COR-L47 (cell line): Measurements from ENCODE around the gene XPR1.

Source experiments
- DNase-seq: peaks from one replicate; lab custom pipeline; 2025; lab: John Stamatoyannopoulos, UW

XPR1 gene

DNA sequence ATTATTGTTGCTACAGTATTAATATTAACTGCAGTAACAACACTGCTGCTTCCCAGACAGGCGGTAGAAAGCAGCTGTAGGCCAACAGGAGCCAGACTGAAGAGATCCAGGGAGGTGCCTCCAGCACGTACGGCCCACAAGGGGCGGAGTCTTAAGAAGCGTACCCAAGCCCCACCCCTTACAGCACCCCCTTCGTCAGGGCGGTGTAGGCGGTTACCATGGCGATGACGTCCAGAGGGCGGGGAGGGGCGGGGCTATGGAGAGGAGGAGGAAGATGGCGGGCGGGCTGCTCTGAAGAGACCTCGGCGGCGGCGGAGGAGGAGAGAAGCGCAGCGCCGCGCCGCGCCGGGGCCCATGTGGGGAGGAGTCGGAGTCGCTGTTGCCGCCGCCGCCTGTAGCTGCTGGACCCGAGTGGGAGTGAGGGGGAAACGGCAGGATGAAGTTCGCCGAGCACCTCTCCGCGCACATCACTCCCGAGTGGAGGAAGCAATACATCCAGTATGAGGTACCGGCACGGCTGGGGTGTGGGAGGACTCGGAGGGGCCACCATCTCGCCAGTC, at the start of gene XPR1:
Gene XPR1, plus strand, starts transcription at position 257 of the 560 bp plus-strand sequence. Its CDS starts 180 bp downstream, at position 437.
- DNase-seq: peak; percentile 99

DNA sequence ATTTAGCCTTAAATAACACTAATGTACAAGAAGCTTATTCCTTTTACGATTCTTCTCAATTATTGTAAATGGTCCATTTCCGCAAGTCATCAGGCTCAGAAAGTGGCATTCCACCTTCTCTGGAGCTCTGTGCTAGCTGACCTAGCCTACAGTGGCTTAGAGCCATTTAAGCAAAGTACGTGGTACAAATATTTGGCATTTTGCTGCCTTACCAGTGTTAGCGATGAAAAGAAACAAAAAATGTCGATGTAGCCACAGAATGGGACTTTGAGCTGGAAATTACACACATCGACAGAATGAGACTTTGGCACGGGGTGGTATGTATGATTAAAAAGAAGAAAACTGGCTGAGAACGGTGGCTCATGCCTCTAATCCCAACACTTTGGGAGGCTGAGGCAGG, 47.0 kb upstream of the XPR1 start:
- no peak for DNase-seq

DNA sequence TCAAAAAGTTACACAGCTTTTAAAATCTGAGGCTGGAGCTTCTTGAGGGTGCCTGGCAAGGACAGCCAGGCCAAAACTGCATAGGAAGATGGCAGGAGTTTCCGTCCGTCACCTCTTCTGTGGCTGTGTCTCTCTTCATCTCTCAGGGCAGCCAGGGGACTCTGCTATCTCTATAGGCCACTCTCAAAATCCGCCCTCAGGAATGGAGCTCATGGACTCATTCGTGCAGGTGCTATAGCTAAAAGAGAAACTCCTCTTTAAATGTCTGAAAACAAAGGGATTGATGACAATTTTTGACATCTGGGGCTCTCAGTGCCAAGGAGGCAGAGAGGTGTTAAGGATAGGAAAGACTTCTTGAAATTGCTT, 45.8 kb upstream of the XPR1 start:
- no peak for DNase-seq

DNA sequence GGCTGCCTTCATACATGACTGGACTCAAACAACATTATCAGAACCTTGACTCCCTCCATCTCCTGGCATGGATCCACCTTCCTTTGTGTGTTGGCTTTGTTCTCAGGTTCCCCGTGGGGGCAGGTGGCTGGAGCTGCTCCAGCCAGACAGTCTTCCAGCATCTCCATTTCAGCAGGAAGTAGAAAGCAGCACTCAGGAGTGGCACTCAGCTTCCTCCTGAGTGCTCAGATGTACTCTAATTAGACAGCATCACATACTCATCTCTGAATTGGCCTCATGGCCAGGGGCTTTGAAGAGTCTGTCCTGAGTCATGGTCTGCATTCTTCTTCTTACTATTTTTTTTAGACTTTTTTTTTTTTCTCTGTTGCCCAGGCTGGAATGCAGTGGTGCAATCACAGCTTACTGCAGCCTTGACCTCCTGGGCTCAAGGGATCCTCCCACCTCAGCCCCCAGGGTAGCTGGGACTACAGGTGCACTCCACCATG, 45.1 kb upstream of the XPR1 start:
- peak; percentile 95 for DNase-seq

DNA sequence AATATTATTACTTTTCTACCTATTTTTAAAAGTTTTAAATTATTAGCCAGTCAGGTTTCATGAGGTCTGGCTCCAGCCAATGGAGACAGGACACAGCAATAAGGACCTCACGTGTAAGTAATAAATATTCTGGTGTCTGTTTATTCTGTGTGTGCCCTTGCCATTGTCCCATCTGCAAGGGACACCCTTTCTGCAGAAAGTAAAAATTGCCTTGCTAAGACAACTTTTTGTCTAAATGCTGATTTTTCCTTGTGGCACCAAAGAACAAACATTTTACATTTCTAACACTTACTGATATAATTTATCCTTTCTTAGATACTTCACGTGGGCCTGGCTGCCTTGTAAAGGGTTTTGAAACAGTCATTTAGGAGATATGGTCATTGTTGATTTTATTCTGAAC, 43.7 kb upstream of the XPR1 start:
- no peak for DNase-seq

DNA sequence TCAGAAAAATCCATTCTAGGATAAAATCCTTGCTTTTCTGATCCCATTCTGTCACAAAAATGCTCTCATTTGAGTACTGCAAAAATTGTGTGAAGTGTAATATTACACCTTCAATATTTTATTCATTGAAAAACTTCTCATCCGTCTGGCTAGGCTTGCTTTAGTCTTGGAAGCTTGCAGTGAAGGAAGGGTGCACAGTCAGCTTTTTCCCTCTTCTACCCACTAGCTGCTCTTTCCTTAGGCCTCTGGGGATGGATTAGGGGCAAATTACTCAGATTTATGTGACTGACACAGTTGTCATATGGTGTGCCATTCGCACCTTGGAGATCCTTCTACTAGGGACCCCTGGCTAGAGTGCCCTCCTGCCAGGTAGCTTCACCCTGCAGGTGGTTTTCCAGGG, 40.9 kb upstream of the XPR1 start:
- no peak for DNase-seq

DNA sequence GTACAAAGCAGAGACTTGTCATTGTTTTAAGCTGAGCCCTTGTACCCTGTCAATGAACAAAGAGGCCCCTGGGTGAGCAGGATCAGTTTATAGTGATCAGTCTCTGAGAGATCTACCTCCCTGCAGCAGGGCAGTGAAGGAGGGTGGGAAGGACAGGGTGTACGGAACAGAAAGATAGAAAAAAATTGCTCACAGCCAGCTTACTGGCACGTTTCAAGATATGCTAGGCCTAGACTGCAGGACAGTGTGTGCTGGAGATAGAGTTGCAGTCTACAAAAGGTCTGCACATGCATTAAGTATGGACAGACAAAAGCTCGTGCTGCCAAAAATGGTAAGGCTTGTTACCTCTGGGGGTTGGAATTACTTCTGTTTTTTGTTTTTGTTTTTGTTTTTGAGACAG, 38.4 kb upstream of the XPR1 start:
- DNase-seq: no peak

DNA sequence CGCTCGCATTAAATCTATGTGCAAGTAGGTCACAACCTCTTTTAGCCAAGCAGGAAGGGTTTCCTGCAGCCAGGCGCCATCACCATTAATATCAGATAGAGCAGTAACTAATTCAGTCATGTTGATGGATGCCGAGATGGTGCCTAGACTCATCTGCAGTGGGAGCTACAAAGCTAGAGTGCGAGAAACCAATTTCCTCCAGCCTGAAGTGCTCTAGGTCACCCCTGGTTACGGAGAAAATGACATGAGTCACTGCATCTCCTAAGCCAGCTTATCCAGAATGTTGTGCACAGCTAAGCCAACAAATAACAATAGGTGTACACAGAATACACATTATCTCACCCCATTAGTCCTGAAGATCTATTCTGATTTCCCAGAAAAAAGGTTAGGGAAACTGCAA, 37.1 kb upstream of the XPR1 start:
- DNase-seq: no peak

DNA sequence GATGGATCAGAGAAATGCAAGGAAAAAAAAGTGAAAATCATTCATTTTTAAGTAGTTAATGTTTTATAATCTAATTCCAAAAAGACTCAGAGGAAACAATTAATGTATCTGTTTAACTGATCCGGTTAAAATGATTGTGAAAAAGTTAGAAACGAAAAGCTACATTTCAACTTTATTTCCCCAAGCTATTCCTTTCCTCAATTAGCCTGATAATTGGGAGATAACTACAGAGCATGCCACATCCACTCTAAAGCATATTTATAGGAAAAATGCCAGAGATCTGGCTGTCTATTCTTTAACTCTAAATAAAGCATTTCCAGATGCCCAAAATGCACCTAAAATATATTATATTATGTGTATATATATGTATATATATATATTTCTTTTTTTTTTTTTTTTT, 35.9 kb upstream of the XPR1 start:
- DNase-seq: no peak

DNA sequence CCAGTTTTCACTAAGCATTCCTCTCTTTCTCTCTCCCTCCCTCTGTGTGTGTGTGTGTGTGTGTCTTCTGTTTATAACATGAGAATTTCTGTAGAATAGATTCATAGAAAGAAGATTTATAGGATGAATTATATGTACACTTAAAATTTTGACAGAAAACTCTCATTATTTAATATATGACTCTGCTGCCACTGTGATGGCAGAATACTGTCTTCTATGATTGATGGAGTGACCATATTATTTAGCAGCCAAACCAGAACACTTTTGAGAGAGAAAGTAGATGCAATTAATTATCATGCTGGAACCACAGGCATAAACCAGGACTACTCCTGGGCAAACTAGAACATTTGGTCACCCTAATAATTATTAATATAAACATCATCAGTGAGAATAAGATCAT, 34.3 kb upstream of the XPR1 start:
- DNase-seq: no peak

DNA sequence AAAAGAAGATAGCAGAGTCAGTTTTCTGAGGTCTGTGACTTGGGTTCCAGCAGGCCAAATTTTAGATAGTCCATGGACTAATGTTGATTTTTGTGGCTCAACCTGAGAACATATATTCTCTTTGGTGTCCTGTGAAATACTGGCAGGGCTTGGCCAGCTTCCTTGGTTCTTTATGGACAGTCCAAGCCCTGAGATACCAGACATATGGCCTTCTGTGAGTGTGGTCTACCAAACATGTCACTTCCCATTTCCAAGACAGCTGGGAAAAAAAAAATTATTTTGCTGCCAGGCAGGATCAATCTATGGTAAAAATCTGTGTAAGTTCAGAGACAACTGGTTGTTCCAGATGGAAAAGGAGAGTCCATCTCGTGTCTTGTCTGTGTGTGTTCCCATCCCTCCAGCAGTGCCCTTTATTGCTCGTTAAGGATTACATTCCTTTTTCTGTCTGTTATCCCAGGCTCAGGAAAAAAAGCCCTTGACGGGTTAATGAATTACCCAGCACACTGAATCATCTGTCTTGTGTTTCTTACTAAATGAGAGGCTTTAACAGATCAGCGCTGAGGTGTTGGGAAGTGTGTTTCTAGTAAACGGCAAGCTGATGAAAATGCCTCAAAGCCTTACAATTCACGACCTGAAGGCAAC, 33.4 kb upstream of the XPR1 start:
- no peak for DNase-seq

DNA sequence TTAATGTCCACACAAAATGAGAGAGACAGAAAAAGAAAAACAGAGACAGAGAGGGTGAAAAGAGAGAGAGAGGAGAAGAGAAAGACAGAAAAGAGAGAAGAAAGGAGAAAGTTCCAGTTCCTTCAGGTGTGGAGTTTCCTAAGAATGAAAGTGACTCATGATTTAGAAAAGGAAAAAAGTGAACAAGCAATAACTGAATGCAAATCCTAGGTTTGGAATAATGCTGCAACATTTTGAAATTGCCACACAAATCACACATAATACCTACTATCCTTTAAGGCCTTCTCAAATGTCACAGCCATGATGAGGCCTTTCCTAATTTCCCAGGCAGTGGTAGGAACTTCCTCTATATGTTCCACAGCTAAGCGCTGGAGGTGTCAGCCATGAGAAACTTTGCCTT, 31.5 kb upstream of the XPR1 start:
- DNase-seq: no peak

DNA sequence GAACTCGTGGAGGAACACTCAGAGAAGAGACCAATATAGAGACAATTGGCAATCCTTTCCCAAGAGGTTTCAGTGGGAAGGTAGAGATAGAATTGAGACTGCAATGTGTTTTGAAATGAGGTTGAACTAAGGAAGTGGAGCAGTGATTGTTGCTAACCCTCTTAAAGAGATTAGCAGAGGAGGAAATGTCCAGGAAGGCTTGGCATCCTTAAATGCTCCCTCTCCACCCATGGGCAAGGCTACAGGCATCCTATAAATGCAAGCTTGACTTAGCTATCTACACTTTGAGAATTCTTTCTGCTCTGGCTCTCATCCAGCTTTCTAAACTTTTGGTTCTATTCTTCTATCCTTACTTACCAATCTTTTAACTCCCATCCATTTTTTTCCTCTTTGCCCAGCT, 30.3 kb upstream of the XPR1 start:
- no peak for DNase-seq

DNA sequence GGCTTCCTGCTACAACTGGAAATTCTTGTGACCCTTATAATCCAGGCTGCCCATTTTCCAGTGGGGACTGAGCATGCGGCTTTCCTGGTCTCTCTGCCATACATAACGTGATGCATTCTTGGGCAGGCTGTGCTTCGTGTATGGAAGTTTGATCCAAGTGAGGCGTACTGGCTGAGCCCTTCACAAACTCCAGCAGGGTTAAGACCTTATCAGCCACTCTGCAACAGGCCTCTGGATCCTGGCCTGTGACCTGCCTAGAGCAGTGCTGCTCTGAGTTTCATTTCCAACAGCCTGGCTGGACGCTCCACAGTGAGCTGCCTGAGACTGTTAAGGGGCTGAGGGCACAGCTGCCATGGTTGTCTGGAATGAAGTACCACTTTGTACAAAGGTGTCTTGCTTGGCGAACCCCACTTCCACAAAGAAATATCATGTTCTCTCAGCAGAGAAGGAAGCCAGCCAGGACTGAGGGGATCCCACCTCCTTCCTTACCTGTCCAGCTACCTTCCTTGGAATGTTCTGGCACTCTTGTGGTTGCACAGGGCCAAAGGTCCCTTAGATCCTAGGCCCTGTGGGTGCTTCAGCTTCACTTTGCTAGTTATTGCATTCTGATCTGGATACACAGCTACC, 28.5 kb upstream of the XPR1 start:
- DNase-seq: no peak

DNA sequence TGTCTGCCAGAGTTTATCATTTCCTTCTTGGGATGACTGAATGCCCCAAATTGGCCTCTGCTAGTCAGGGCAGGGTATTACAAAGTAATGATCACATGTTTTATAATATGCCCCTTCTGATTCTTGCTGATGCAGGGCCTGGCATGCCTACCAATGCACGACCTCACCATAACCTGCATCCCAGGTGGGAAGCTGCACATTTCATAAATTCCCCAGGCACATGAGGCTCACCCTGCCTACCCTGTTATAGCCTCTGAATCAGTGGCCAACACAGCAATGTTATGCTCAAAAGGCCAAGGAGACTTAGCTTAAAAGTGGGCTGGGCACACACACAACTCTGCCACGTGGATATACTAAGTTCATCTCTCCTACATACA, 28.0 kb upstream of the XPR1 start:
- no peak for DNase-seq

DNA sequence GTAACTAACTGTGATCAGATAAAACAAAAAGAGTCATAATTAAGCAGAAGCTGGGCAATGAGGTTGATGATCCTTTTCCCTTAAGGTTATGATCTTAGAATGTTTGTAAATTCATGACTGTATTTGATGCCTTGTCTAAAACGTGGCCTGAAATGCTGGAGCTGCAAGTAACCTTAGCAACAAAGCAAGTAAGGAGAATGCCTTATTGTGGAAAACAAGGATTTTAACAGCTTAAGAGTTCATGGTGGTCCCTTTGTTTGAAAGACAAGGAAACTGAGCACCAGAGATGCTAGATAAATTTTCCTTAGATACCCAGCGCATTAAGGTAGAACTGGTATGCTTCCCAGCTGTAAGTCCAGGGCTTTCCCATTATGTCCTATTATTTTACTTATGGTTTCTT, 25.7 kb upstream of the XPR1 start:
- no peak for DNase-seq

DNA sequence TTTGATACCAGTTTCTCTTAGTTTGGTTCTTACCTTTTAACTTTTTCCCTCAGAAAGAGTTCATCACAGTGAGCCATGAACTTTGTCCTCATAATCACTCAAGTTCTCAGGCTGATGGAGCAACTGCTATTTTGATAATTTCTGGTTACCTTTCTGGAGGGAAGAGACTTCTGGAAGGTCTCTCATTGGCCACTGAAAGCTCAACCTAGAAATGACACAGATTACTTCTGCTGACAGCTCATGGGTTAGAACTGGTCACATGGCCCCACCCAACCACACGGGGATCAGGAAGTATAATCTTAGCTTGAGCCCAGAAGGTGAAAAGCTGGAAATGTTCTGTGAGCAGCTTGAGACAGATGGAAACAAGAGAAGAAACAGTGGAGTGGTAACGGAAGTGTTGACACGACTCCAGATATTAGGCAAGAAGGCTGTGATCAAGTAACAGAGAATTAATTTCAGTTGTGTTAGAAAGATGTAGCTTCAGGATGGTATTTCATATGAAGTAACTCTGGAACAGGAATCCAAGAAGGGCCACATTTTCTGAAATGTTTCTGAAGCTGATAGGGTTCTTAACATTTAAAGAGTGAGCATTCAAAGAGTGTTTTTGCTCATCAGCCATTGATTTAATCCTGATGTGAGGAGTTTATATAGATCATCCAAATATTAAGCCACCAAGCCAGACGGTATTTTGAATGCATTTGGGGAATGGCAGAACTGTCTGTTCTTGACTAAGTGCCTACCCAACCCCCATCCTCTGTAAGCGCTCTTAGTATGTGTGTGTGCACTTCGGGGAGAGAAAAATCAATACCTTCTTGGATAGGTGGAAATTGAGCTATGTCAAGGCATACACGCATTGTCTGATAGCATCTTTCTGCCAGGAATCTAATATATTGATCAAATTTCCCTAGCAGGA, 21.9 kb upstream of the XPR1 start:
- DNase-seq: no peak

DNA sequence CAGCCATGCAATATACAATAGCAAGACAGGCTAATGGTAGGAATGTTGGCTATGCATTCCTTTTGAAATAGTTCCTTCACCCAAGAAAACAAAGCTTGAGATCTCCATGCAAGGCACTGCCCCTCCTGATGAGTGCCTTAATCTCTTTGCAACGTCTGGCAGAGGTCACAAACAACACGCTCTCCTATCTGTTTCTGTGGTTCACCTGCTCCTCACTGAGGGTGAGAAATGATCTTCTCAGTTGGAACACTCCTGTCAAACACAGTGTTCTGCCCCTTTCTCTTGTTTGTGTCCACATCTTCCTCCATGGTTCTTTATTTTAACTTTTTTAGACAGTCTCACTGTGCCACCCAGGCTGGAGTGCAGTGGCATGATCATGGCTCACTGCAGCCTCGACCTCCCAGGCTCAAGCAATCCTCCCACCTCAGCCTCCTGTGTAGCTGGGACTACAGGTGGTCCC, 21.2 kb upstream of the XPR1 start:
- no peak for DNase-seq

DNA sequence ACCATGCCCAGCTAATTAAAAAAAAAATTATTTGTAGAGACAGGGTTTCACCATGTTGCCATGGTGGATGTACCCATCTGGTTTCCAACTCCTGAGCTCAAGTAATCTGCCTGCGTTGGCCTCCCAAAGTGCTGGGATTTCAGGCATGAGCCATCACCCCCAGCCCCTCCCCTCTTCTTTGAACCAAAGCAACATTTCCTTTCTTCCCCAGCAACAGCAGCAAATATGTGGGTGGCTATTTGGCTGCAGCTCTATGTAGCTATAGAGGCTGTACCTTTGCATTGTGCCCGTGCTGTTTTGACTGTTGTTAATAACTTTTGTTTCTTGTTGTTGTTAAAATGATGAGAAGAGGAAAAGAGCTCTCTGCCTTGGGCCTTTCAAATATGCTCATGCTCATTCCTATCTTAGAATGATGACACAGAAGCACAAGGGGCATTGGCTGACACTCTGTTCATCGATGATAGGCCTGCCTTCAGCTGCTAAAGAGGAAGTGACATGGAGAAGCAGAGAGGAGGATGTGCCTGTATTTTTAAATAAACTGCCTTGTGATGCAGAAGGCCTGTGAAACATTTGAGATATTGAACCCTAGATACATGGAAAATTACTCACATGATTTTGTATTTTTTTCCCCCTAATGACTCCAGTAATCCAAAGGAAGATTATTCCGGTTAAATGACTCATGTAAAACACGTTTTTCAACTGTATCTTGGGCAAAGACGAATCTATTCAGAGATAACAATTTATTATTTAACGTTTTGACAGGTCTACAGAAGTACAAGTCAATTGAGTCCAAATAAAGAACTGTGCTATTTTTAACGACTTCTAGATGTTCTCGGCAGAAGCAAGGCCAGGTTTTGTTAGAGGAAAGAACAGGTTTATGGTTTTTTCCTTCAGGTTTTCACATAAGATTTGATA, 20.5 kb upstream of the XPR1 start:
- DNase-seq: no peak

DNA sequence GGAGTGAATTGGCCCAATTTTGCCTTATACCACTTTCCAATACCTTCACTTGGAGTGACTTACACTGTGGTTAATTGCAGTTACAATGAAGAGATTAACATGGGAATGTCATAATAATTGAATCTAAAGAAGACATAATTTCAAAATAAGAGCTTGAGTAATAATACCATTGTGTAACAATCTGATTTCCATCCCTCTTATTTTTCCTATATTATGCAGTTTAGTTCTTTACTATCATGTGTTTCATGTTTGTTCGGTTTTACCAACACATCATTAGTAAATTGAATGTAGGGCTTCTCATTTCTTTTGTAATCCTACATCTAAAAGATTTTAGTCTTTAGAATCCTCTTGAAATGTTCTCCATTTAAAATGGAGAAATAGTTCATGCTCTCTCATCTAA, 19.2 kb upstream of the XPR1 start:
- no peak for DNase-seq

DNA sequence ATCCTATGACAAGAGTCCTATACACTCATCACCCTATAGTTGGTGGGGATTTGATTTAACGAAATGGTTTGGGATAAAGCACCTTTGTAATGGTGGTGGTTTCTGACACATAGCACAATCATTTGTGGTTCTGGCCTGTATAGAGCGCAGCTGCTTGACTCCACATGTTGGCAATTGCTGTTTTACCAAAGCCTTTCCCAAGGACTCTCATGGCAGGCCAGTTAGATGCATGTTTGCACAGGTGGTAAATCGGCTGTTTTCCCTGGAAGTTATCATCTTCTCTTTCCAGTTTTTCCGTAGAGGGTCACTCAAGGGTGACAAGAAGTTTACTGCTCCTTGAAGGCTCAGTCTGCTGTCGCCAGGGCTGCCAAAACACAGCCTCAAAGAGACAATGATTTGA, 17.1 kb upstream of the XPR1 start:
- no peak for DNase-seq
